ENCODE measurements around the gene PRKG1. TPM values are rescaled to one million over a fixed set of nuclear protein-coding genes. Genes with fewer than 3 reads are reported as not detected.

Gene PRKG1
- total RNA-seq, 4 donors from 2014 or later, result 26.5 to 72.3 (median 58.1) TPM

- Histone ChIP-seq H3K27me3 (no peaks in the 10 kb centered on the region), H3K27ac (no peak overlapping the region), H3K4me3 (replicated peaks in 1 of 3) (no peak overlapping the region), H3K36me3 (no peaks in the 10 kb centered on the region), H3K9me3 (no peaks in the 10 kb centered on the region), H3K4me1 (no peaks in the 10 kb centered on the region)
- TF ChIP-seq CTCF (IDR thresholded peaks at IDR 0.05) (no peak), POLR2A (IDR thresholded peaks at IDR 0.05) (no peak)
- intact Hi-C loops (cut with DNase I), result no loop called here
- no peak for DNase-seq
- WGBS, 2 donors, result 57 to 73% methylated on average over 5 of the region's 5 CpGs
Measured at GRCh38 chr10:51918884-51919325, 844.6 kb downstream of the PRKG1 start.

GRCh38 chr10:51920672-51921071, 846.4 kb downstream of the PRKG1 start:
- TF ChIP-seq POLR2A (IDR thresholded peaks at IDR 0.05) (no peak), CTCF (IDR thresholded peaks at IDR 0.05) (no peak)
- no peaks in the 10 kb centered on the region for H3K4me1 ChIP-seq
- no peaks in the 10 kb centered on the region for H3K27me3 ChIP-seq
- no peaks in the 10 kb centered on the region for H3K9me3 ChIP-seq
- no peaks in the 10 kb centered on the region for H3K36me3 ChIP-seq
- intact Hi-C loops (cut with DNase I), result no loop called here
- no peak for DNase-seq
- H3K4me3 ChIP-seq (replicated peaks in 1 of 3), result no peak overlapping the region
- no peak overlapping the region for H3K27ac ChIP-seq

GRCh38 chr10:51924359-51924758, 850.1 kb downstream of the PRKG1 start:
- Histone ChIP-seq H3K4me1 (no peaks in the 10 kb centered on the region), H3K4me3 (replicated peaks in 1 of 3) (no peak overlapping the region), H3K27me3 (no peaks in the 10 kb centered on the region), H3K9me3 (no peaks in the 10 kb centered on the region), H3K27ac (no peak overlapping the region), H3K36me3 (no peaks in the 10 kb centered on the region)
- intact Hi-C loops (cut with DNase I), result no loop called here
- no peak for DNase-seq
- 93 to 94% methylated on average over 4 of the region's 4 CpGs for WGBS, 2 donors
- TF ChIP-seq CTCF (IDR thresholded peaks at IDR 0.05), result no peak
- no peak for TF ChIP-seq POLR2A (IDR thresholded peaks at IDR 0.05)

GRCh38 chr10:51926337-51926736, 852.0 kb downstream of the PRKG1 start:
- no peaks in the 10 kb centered on the region for H3K27me3 ChIP-seq
- WGBS, 2 donors, result 88 to 91% methylated on average over 5 of the region's 5 CpGs
- H3K27ac ChIP-seq, result no peak overlapping the region
- H3K36me3 ChIP-seq, result no peaks in the 10 kb centered on the region
- TF ChIP-seq POLR2A (IDR thresholded peaks at IDR 0.05), result no peak
- no peak for TF ChIP-seq CTCF (IDR thresholded peaks at IDR 0.05)
- no peaks in the 10 kb centered on the region for H3K9me3 ChIP-seq
- no peaks in the 10 kb centered on the region for H3K4me1 ChIP-seq
- H3K4me3 ChIP-seq (replicated peaks in 1 of 3), result no peak overlapping the region
- no peak for DNase-seq
- intact Hi-C loops (cut with DNase I), result no loop called here

- no peaks in the 10 kb centered on the region for H3K4me1 ChIP-seq
- H3K9me3 ChIP-seq, result no peaks in the 10 kb centered on the region
- intact Hi-C loops (cut with DNase I), result no loop called here
- H3K27me3 ChIP-seq, result no peaks in the 10 kb centered on the region
- H3K4me3 ChIP-seq (replicated peaks in 1 of 3), result no peak overlapping the region
- no peak for DNase-seq
- no peaks in the 10 kb centered on the region for H3K36me3 ChIP-seq
- TF ChIP-seq CTCF (IDR thresholded peaks at IDR 0.05) (no peak), POLR2A (IDR thresholded peaks at IDR 0.05) (no peak)
- 69 to 84% methylated on average over 1 of the region's 1 CpG for WGBS, 2 donors
- H3K27ac ChIP-seq, result no peak overlapping the region
Measured at GRCh38 chr10:51928162-51928561, 853.9 kb downstream of the PRKG1 start.
